GM15510 (cell line): ENCODE results near the gene SIRT1.
A peak's percentile ranks its signal among the peaks of the same experiment; 100 is the strongest.

Experiments
- POLR2A ChIP-seq: IDR thresholded peaks from 3 replicates; pipeline ENCODE4 v1.6.1; 2011; ENCODE audit warnings: borderline replicate concordance; ENCODE audit not compliant: insufficient read length; ENCODE audit errors: extremely low read depth

The SIRT1 gene

DNA sequence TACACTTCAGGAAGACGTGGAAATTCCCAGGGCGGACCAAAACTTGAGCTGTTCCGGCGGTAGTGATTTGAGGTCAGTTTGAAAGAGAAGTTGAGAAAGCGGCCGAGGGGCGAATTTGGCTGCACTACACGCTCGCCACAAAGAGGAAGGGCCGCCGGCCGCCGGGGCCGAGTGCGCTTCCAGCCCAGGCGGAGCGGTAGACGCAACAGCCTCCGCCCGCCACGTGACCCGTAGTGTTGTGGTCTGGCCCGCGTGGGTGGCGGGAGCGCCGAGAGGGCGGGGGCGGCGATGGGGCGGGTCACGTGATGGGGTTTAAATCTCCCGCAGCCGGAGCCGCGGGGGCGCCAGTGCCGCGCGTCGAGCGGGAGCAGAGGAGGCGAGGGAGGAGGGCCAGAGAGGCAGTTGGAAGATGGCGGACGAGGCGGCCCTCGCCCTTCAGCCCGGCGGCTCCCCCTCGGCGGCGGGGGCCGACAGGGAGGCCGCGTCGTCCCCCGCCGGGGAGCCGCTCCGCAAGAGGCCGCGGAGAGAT is at the start of gene SIRT1:
Gene SIRT1, plus strand, starts transcription at position 344 of the 529 bp plus-strand sequence. Its CDS starts 66 bp downstream, at position 410.
- peak; percentile 97 for TF ChIP-seq POLR2A

DNA sequence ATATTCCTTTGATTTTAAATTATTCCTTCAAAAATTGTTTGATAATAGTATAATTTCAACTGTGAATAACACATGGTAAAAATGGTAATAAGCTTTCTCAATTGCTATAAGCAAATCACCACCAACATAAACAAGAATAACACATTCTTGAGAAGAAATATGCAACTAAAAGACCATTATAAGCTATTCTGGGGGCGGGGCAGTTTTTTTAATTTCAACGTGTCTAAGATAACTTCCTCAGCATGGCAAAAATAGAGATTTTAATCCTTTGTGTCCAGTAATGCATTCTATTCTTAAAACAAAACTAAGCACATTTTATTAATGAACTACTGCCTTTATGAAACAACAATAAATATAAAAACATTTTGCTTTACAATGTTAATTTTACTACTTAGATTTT is 48.0 kb upstream of the SIRT1 start:
- no peak for TF ChIP-seq POLR2A

- TF ChIP-seq POLR2A, result no peak
Observed at GRCh38 chr10:67836972-67837371, 47.5 kb upstream of the SIRT1 start.

- TF ChIP-seq POLR2A, result no peak
Observed at GRCh38 chr10:67837541-67838314, 46.7 kb upstream of the SIRT1 start, which contains the start of gene DNAJC12. TSS of gene DNAJC12 (minus strand) at chr10:67838188. CDS start at chr10:67838011, 177 bp downstream.

DNA sequence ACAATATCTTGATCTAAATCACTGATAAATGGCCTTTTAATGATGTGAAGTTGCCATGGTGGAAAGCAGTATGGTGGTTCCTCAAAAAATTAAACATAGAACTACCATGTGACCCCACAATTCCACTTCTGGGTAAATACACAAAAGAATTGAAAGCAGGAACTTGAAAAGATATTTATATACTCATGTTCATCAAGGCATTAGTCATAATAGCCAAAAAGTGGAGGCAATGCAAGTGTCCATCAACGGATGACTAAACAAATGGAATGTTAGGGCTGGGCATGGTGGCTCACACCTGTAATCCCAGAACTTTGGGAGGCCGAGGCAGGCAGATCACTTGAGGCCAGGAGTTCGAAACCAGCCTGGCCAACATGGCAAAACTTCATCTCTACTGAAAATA is 44.5 kb upstream of the SIRT1 start:
- TF ChIP-seq POLR2A, result no peak

DNA sequence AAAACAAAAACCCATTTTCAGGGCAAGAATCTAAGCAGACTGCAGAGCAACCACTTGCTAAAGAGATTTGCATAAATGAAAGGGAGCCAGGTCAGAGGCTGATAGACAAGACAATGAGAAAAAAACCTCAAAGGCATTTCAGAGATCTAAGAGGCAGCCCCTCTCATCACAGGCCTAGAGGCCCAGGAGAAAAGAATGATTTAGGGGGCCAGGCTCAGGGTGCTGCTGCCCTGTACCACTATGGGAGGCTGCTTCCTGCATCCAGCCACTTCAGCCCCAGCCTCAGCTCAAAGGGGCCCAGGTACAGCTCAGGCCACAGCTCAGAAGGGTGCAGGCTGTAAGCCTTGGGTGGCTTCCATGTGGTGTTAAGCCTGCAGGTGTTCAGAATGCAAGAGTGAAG is 42.7 kb upstream of the SIRT1 start:
- no peak for TF ChIP-seq POLR2A

DNA sequence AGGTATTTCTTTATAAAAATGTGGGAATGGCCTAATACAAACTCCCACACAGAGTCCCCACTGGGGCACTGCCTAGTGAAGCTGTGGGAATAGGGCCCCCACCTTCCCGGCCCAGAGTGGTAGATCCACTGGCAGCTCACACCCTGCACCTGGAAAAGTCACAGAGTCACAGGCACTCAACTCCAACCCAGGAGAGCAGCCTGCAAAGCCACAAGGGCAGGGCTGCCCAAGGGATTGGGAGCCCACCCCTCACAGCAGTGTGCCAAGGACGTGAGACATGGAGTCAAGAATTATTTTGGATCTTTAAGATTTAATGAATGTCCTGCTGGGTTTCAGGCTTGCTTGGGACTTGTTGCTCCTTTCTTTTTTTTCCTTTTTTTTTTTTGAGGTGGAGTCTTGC is 41.2 kb upstream of the SIRT1 start:
- no peak for TF ChIP-seq POLR2A

DNA sequence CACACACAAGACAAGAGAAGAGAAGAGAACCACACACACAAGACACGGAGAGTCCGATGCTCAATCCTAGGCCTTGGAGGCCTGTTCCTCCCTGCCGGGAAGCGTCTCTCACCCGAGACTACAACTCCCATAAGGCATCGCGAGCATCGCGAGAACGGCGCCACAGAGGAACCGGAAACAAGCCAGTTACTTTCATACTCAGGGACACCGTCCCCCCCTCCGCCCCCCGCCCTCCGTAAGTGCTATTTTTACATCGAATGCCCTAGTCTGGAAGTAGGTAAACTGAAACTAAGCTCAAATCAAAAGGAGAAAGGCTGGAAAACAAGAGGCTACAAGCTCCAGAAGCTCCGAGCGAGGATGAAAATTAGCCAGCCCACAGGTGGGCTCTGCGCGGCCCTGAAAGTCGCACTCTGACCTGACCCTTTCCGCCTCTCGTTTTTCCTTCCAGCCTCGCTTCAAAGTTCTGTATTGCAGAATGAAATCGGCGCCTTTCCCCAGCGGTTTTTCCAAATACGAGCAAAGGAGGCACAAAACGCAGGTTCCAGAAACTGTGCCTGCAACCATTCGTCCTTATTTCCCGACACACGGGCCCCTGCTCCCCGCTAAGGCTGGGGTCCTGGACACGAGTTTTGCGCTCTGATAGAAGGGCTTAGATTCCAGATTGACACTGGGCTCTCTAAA is 35.0 kb upstream of the SIRT1 start:
- peak; percentile 51 for TF ChIP-seq POLR2A

DNA sequence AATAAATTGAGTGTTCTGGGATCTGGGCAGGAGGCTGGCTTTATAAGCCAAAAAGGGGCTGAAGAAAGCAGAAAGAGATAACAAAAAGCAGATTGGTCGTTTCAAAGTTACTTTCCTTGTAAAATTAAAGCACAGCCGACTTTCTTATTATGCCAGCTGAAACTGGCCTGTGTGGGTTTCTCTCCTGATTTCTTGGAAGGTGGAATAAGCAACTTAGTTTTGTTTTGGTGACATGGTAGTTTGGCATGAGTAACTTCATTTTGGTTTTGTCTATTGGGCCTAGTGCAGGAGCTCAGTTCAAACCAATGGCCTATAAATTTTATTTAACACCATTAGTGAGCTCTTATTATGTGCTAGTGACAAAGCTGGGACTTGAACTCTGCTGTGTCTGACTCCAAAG is 33.3 kb upstream of the SIRT1 start:
- TF ChIP-seq POLR2A, result no peak

- TF ChIP-seq POLR2A, result no peak
Observed at GRCh38 chr10:67852761-67853160, 31.7 kb upstream of the SIRT1 start.

GRCh38 chr10:67853512-67853911 is 30.9 kb upstream of the SIRT1 start:
- no peak for TF ChIP-seq POLR2A

GRCh38 chr10:67858971-67859370 is 25.5 kb upstream of the SIRT1 start:
- TF ChIP-seq POLR2A, result no peak

DNA sequence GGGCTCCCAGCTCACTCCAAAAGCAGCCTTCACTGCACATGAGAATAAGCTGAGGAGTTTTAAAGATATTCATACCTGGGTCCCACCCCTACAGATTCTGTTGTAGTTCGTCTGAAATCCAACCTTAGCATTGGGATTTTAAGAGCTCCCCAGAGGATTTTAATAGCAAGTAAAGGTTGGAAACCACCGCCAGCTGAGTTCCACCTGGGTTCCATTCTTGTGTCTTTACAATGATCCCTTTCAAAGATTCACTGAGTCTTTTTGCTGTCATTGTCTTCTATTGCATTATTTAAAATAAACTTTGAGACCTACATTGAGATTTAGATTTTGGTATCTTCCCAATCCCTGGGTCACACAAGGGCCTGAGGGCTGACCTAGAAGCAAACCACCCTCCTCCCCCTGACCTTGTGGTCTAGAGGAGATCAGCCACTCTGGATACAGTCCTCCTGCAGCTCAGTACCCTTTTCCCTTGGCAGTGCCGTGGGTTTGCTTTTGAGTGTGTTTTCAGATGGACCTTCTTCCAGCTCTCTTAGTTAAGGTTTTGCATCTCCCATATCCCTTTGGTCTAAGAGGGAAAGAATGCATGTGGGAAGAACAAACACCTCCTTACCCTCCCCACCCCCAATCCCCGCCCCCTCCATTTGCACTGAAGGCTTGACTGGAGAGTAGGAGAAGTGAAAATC is 22.6 kb upstream of the SIRT1 start:
- TF ChIP-seq POLR2A, result no peak

- TF ChIP-seq POLR2A, result no peak
Observed at GRCh38 chr10:67863094-67863493, 21.4 kb upstream of the SIRT1 start.
